HUES64 (cell line): ENCODE results near the gene SUGP2. TPM values are rescaled to one million over a fixed set of nuclear protein-coding genes. Genes with fewer than 3 reads are reported as not detected.

Experiments used
- H3K27ac ChIP-seq: 2 replicates; pipeline ENCODE4 v1.7.0; 2013; ENCODE audit warnings: low read depth, low read length, inconsistent platforms
- H3K27me3 ChIP-seq: 2 replicates; pipeline ENCODE4 v1.6.1; 2013; ENCODE audit warnings: mild to moderate bottlenecking, low read length; ENCODE audit not compliant: insufficient read depth
- H3K36me3 ChIP-seq: 2 replicates; pipeline ENCODE4 v1.6.1; 2013; ENCODE audit warnings: mild to moderate bottlenecking, low read length; ENCODE audit not compliant: insufficient read depth
- H3K4me1 ChIP-seq: 2 replicates; pipeline ENCODE4 v1.6.1; 2013; ENCODE audit warnings: mild to moderate bottlenecking, low read length, moderate library complexity; ENCODE audit not compliant: insufficient read depth
- H3K4me3 ChIP-seq: 2 replicates; pipeline ENCODE4 v1.5.1; 2013; ENCODE audit warnings: mild to moderate bottlenecking, low read length, moderate library complexity
- H3K9ac ChIP-seq: 2 replicates; pipeline ENCODE4 v1.6.1; 2013; ENCODE audit warnings: mild to moderate bottlenecking, low read depth, low read length
- H3K9me3 ChIP-seq: 2 replicates; pipeline ENCODE4 v1.6.1; 2013; ENCODE audit warnings: low read depth, low read length; ENCODE audit not compliant: insufficient read depth
- WGBS: fragments of 150-250, 120-280 bp; methylation state at CpG from one replicate; pipeline ENCODE4 v1.1.7; 2013; ENCODE audit warnings: missing lambda C conversion rate; 5-methylcytosine and 5-hydroxymethylcytosine counted together
- polyA plus RNA-seq, 2 experiments: library from polyadenylated mRNA; stranded (reverse); fragments of 50-300 nt; gene quantifications; one replicate each; pipeline ENCODE4 v1.2.3, GENCODE V29; 2013

SUGP2 gene
- polyA plus RNA-seq (2013, experiment 1 of 2), result 55.4 TPM
- polyA plus RNA-seq (2013, experiment 2 of 2), result 68.2 TPM

- peaks cover 57% of the 10 kb centered on the region for H3K36me3 ChIP-seq
- peak within 1 kb of the TSS; percentile 86 for H3K9ac ChIP-seq
- H3K9me3 ChIP-seq, result peaks cover 13% of the 10 kb centered on the region; the same call in 1 of the 2 replicates
- H3K4me1 ChIP-seq, result peaks cover 6% of the 10 kb centered on the region; the same call in 1 of the 2 replicates
- no peaks in the 10 kb centered on the region for H3K27me3 ChIP-seq
- H3K27ac ChIP-seq, result peak within 1 kb of the TSS; percentile 88
- under 1% methylated on average over 94 of the region's 94 CpGs for WGBS
- peak within 1 kb of the TSS; percentile 78 for H3K4me3 ChIP-seq
These were observed at the start of gene SUGP2, which contains the start of gene ARMC6 for GRCh38 chr19:19033426-19034203. Gene SUGP2 (minus strand): TSS chr19:19033517. CDS start chr19:19031071, 2,446 bp downstream. Gene ARMC6 (plus strand): TSS chr19:19033603. CDS start chr19:19034210, 607 bp downstream.

GRCh38 chr19:19081642-19082151 is 48.4 kb upstream of the SUGP2 start:
- Histone ChIP-seq H3K9me3 (no peaks in the 10 kb centered on the region), H3K36me3 (no peaks in the 10 kb centered on the region), H3K4me3 (no peak overlapping the region), H3K4me1 (no peaks in the 10 kb centered on the region), H3K27me3 (peaks cover 2% of the 10 kb centered on the region), H3K27ac (no peak overlapping the region), H3K9ac (no peak overlapping the region)
- 86% methylated on average over 16 of the region's 16 CpGs for WGBS

- peaks cover 11% of the 10 kb centered on the region for H3K27me3 ChIP-seq
- no peak overlapping the region for H3K4me3 ChIP-seq
- H3K27ac ChIP-seq, result no peak overlapping the region
- no peaks in the 10 kb centered on the region for H3K4me1 ChIP-seq
- H3K36me3 ChIP-seq, result no peaks in the 10 kb centered on the region
- WGBS, result 95% methylated on average over 1 of the region's 1 CpG
- no peak overlapping the region for H3K9ac ChIP-seq
- H3K9me3 ChIP-seq, result no peaks in the 10 kb centered on the region
These were observed 46.3 kb upstream of the SUGP2 start for GRCh38 chr19:19079571-19079970.

GRCh38 chr19:19078801-19079200 is 45.5 kb upstream of the SUGP2 start:
- H3K9me3 ChIP-seq, result no peaks in the 10 kb centered on the region
- no peak overlapping the region for H3K4me3 ChIP-seq
- H3K4me1 ChIP-seq, result no peaks in the 10 kb centered on the region
- no peaks in the 10 kb centered on the region for H3K36me3 ChIP-seq
- no peak overlapping the region for H3K27ac ChIP-seq
- 97% methylated on average over 6 of the region's 6 CpGs for WGBS
- peaks cover 11% of the 10 kb centered on the region for H3K27me3 ChIP-seq
- no peak overlapping the region for H3K9ac ChIP-seq

- H3K9me3 ChIP-seq, result no peaks in the 10 kb centered on the region
- H3K27me3 ChIP-seq, result peaks cover 15% of the 10 kb centered on the region
- H3K9ac ChIP-seq, result no peak overlapping the region
- no peaks in the 10 kb centered on the region for H3K36me3 ChIP-seq
- WGBS, result 99% methylated on average over 7 of the region's 7 CpGs
- H3K27ac ChIP-seq, result no peak overlapping the region
- no peaks in the 10 kb centered on the region for H3K4me1 ChIP-seq
- H3K4me3 ChIP-seq, result no peak overlapping the region
These were observed 43.8 kb upstream of the SUGP2 start for GRCh38 chr19:19077103-19077502.

- no peak overlapping the region for H3K9ac ChIP-seq
- H3K36me3 ChIP-seq, result no peaks in the 10 kb centered on the region
- no peak overlapping the region for H3K4me3 ChIP-seq
- peaks cover 17% of the 10 kb centered on the region for H3K27me3 ChIP-seq
- 90% methylated on average over 1 of the region's 1 CpG for WGBS
- no peaks in the 10 kb centered on the region for H3K4me1 ChIP-seq
- no peak overlapping the region for H3K27ac ChIP-seq
- H3K9me3 ChIP-seq, result no peaks in the 10 kb centered on the region
These were observed 43.2 kb upstream of the SUGP2 start for GRCh38 chr19:19076476-19076875.

- WGBS, result 90% methylated on average over 8 of the region's 8 CpGs
- no peak overlapping the region for H3K27ac ChIP-seq
- peaks cover 19% of the 10 kb centered on the region for H3K27me3 ChIP-seq
- no peaks in the 10 kb centered on the region for H3K36me3 ChIP-seq
- H3K4me3 ChIP-seq, result no peak overlapping the region
- no peaks in the 10 kb centered on the region for H3K4me1 ChIP-seq
- H3K9ac ChIP-seq, result no peak overlapping the region
- H3K9me3 ChIP-seq, result no peaks in the 10 kb centered on the region
These were observed 41.8 kb upstream of the SUGP2 start for GRCh38 chr19:19075126-19075525.

- Histone ChIP-seq H3K36me3 (no peaks in the 10 kb centered on the region), H3K9ac (no peak overlapping the region), H3K4me1 (no peaks in the 10 kb centered on the region), H3K9me3 (no peaks in the 10 kb centered on the region), H3K27me3 (peaks cover 22% of the 10 kb centered on the region), H3K4me3 (no peak overlapping the region), H3K27ac (no peak overlapping the region)
- 82% methylated on average over 13 of the region's 13 CpGs for WGBS
These were observed 41.0 kb upstream of the SUGP2 start for GRCh38 chr19:19074196-19074882.

GRCh38 chr19:19071897-19072296 is 38.6 kb upstream of the SUGP2 start:
- no peaks in the 10 kb centered on the region for H3K4me1 ChIP-seq
- no peaks in the 10 kb centered on the region for H3K36me3 ChIP-seq
- no peak overlapping the region for H3K27ac ChIP-seq
- peaks cover 32% of the 10 kb centered on the region for H3K27me3 ChIP-seq
- no peaks in the 10 kb centered on the region for H3K9me3 ChIP-seq
- WGBS, result 90% methylated on average over 8 of the region's 8 CpGs
- no peak overlapping the region for H3K9ac ChIP-seq
- H3K4me3 ChIP-seq, result no peak overlapping the region

- WGBS, result 86% methylated on average over 10 of the region's 11 CpGs
- no peak overlapping the region for H3K4me3 ChIP-seq
These were observed 35.6 kb upstream of the SUGP2 start for GRCh38 chr19:19068659-19069654.

More at GRCh38 chr19:19068659-19069654, 35.6 kb upstream of the SUGP2 start:
- peaks cover 6% of the 10 kb centered on the region; the same call in 1 of the 2 replicates for H3K4me1 ChIP-seq
- peaks cover 52% of the 10 kb centered on the region for H3K27me3 ChIP-seq
- no peak overlapping the region for H3K9ac ChIP-seq
- no peak overlapping the region for H3K27ac ChIP-seq
- H3K9me3 ChIP-seq, result no peaks in the 10 kb centered on the region
- no peaks in the 10 kb centered on the region for H3K36me3 ChIP-seq
